BLaER1 (cell line): ENCODE results near the gene ITPK1.

Experiments
- H3K27ac ChIP-seq: shearing (Covaris generic); formaldehyde crosslinking; 2 replicates; pipeline ENCODE4 v1.8.1; 2022
- H3K27me3 ChIP-seq: shearing (Covaris generic); formaldehyde crosslinking; 2 replicates; pipeline ENCODE4 v1.8.1; 2022
- H3K36me3 ChIP-seq: shearing (Covaris generic); formaldehyde crosslinking; 2 replicates; pipeline ENCODE4 v1.8.1; 2022
- H3K4me1 ChIP-seq: shearing (Covaris generic); formaldehyde crosslinking; 2 replicates; pipeline ENCODE4 v1.8.1; 2022
- H3K4me2 ChIP-seq: shearing (Covaris generic); formaldehyde crosslinking; 2 replicates; pipeline ENCODE4 v1.8.1; 2022
- H3K4me3 ChIP-seq: shearing (Covaris generic); formaldehyde crosslinking; 2 replicates; pipeline ENCODE4 v1.8.1; 2022
- H3K9ac ChIP-seq: shearing (Covaris generic); formaldehyde crosslinking; 2 replicates; pipeline ENCODE4 v1.8.1; 2022
- H3K9me3 ChIP-seq: shearing (Covaris generic); formaldehyde crosslinking; 2 replicates; pipeline ENCODE4 v1.8.1; 2022
- H4K20me1 ChIP-seq: shearing (Covaris generic); formaldehyde crosslinking; 2 replicates; pipeline ENCODE4 v1.8.1; 2022
- Cebpa-rat ChIP-seq: shearing (Covaris generic); IDR thresholded peaks from 2 replicates; pipeline ENCODE4 v1.8.1; 2022

The ITPK1 gene

GRCh38 chr14:93105362-93105761 lies 10.4 kb downstream of the ITPK1 start:
- no peaks in the 10 kb centered on the region for H3K27me3 ChIP-seq
- peaks cover 86% of the 10 kb centered on the region for H3K4me1 ChIP-seq
- peak; percentile 48; the same call in 1 of the 2 replicates for TF ChIP-seq Cebpa-rat
- no peaks in the 10 kb centered on the region for H3K36me3 ChIP-seq
- H3K9ac ChIP-seq, result no peak overlapping the region
- H3K27ac ChIP-seq, result peak overlapping the region; percentile 72; the same call in 1 of the 2 replicates
- peaks cover 55% of the 10 kb centered on the region for H4K20me1 ChIP-seq
- no peaks in the 10 kb centered on the region for H3K9me3 ChIP-seq
- no peak overlapping the region for H3K4me3 ChIP-seq
- H3K4me2 ChIP-seq, result peak overlapping the region; percentile 93; the same call in 1 of the 2 replicates

- Histone ChIP-seq H3K27ac (peak overlapping the region; percentile 72), H3K4me2 (peak overlapping the region; percentile 93), H3K4me3 (no peak overlapping the region), H3K4me1 (peaks cover 82% of the 10 kb centered on the region), H3K27me3 (no peaks in the 10 kb centered on the region), H3K9ac (no peak overlapping the region), H4K20me1 (peaks cover 55% of the 10 kb centered on the region), H3K9me3 (no peaks in the 10 kb centered on the region), H3K36me3 (no peaks in the 10 kb centered on the region)
- no peak for TF ChIP-seq Cebpa-rat
Observed at GRCh38 chr14:93104961-93105360, 10.8 kb downstream of the ITPK1 start.

- TF ChIP-seq Cebpa-rat, result no peak
- Histone ChIP-seq H3K27ac (peak overlapping the region; percentile 72), H3K4me2 (peak overlapping the region; percentile 93), H3K9me3 (no peaks in the 10 kb centered on the region), H3K4me3 (peak overlapping the region; percentile 50), H3K36me3 (no peaks in the 10 kb centered on the region; the same call in 1 of the 2 replicates), H3K9ac (peak overlapping the region; percentile 53), H3K27me3 (no peaks in the 10 kb centered on the region), H3K4me1 (peaks cover 76% of the 10 kb centered on the region), H4K20me1 (peaks cover 55% of the 10 kb centered on the region)
Observed at GRCh38 chr14:93103392-93104080, 12.2 kb downstream of the ITPK1 start.

- no peaks in the 10 kb centered on the region; the same call in 1 of the 2 replicates for H3K36me3 ChIP-seq
- no peak overlapping the region for H3K27ac ChIP-seq
- H4K20me1 ChIP-seq, result peaks cover 48% of the 10 kb centered on the region
- H3K4me3 ChIP-seq, result no peak overlapping the region
- H3K4me1 ChIP-seq, result peaks cover 62% of the 10 kb centered on the region
- H3K27me3 ChIP-seq, result no peaks in the 10 kb centered on the region
- no peak overlapping the region for H3K9ac ChIP-seq
- no peak for TF ChIP-seq Cebpa-rat
- H3K4me2 ChIP-seq, result no peak overlapping the region
- no peaks in the 10 kb centered on the region for H3K9me3 ChIP-seq
Observed at GRCh38 chr14:93102141-93102540, 13.6 kb downstream of the ITPK1 start.

- Histone ChIP-seq H4K20me1 (peaks cover 48% of the 10 kb centered on the region), H3K9me3 (no peaks in the 10 kb centered on the region), H3K36me3 (no peaks in the 10 kb centered on the region; the same call in 1 of the 2 replicates), H3K9ac (no peak overlapping the region), H3K27me3 (no peaks in the 10 kb centered on the region), H3K4me1 (peaks cover 52% of the 10 kb centered on the region), H3K4me2 (no peak overlapping the region), H3K27ac (no peak overlapping the region), H3K4me3 (no peak overlapping the region)
- no peak for TF ChIP-seq Cebpa-rat
Observed at GRCh38 chr14:93101181-93101580, 14.5 kb downstream of the ITPK1 start.

GRCh38 chr14:93100570-93100969 lies 15.2 kb downstream of the ITPK1 start:
- peaks cover 46% of the 10 kb centered on the region for H3K4me1 ChIP-seq
- no peak for TF ChIP-seq Cebpa-rat
- no peak overlapping the region for H3K4me2 ChIP-seq

GRCh38 chr14:93100100-93100499 lies 15.6 kb downstream of the ITPK1 start:
- no peaks in the 10 kb centered on the region; the same call in 1 of the 2 replicates for H3K36me3 ChIP-seq
- TF ChIP-seq Cebpa-rat, result no peak
- H3K4me1 ChIP-seq, result peaks cover 41% of the 10 kb centered on the region
- no peaks in the 10 kb centered on the region for H3K9me3 ChIP-seq
- no peak overlapping the region for H3K4me3 ChIP-seq
- peaks cover 58% of the 10 kb centered on the region for H4K20me1 ChIP-seq
- no peak overlapping the region for H3K27ac ChIP-seq
- no peaks in the 10 kb centered on the region for H3K27me3 ChIP-seq
- H3K9ac ChIP-seq, result no peak overlapping the region
- H3K4me2 ChIP-seq, result no peak overlapping the region

More at GRCh38 chr14:93100570-93100969, 15.2 kb downstream of the ITPK1 start:
- Histone ChIP-seq H4K20me1 (peaks cover 53% of the 10 kb centered on the region), H3K36me3 (no peaks in the 10 kb centered on the region; the same call in 1 of the 2 replicates), H3K9me3 (no peaks in the 10 kb centered on the region), H3K27ac (no peak overlapping the region), H3K9ac (no peak overlapping the region), H3K4me3 (no peak overlapping the region), H3K27me3 (no peaks in the 10 kb centered on the region)

- no peak overlapping the region for H3K4me3 ChIP-seq
- H3K27ac ChIP-seq, result no peak overlapping the region
- TF ChIP-seq Cebpa-rat, result no peak
- no peaks in the 10 kb centered on the region for H3K9me3 ChIP-seq
- no peak overlapping the region for H3K4me2 ChIP-seq
- H3K36me3 ChIP-seq, result no peaks in the 10 kb centered on the region; the same call in 1 of the 2 replicates
- H3K9ac ChIP-seq, result no peak overlapping the region
- H4K20me1 ChIP-seq, result peaks cover 62% of the 10 kb centered on the region
- peaks cover 37% of the 10 kb centered on the region for H3K4me1 ChIP-seq
- no peaks in the 10 kb centered on the region for H3K27me3 ChIP-seq
Observed at GRCh38 chr14:93099643-93100042, 16.1 kb downstream of the ITPK1 start.

GRCh38 chr14:93099196-93099595 lies 16.5 kb downstream of the ITPK1 start:
- Histone ChIP-seq H3K27ac (no peak overlapping the region), H3K27me3 (no peaks in the 10 kb centered on the region), H3K9me3 (no peaks in the 10 kb centered on the region), H4K20me1 (peaks cover 67% of the 10 kb centered on the region), H3K4me1 (peaks cover 32% of the 10 kb centered on the region), H3K9ac (no peak overlapping the region), H3K4me3 (no peak overlapping the region), H3K36me3 (no peaks in the 10 kb centered on the region; the same call in 1 of the 2 replicates), H3K4me2 (no peak overlapping the region)
- no peak for TF ChIP-seq Cebpa-rat

- Histone ChIP-seq H3K9me3 (no peaks in the 10 kb centered on the region), H3K4me3 (no peak overlapping the region), H3K36me3 (no peaks in the 10 kb centered on the region; the same call in 1 of the 2 replicates), H3K4me1 (peaks cover 17% of the 10 kb centered on the region), H3K9ac (no peak overlapping the region), H4K20me1 (peaks cover 91% of the 10 kb centered on the region), H3K4me2 (no peak overlapping the region), H3K27ac (0 out of 2 replicates have a peak overlapping the region, but pooled peaks have one; percentile 18), H3K27me3 (no peaks in the 10 kb centered on the region)
- no peak for TF ChIP-seq Cebpa-rat
Observed at GRCh38 chr14:93096691-93097322, 18.9 kb downstream of the ITPK1 start.
